SU-DHL-6 (cell line): Measurements from ENCODE around the gene POU5F2.

Experiments
- H2AFZ ChIP-seq: fragments of 200-600 bp; sonication (generic); 2 replicates; pipeline ENCODE4 v1.6.1; 2014; ENCODE audit warnings: low read depth, mild to moderate bottlenecking, moderate library complexity, mixed read lengths, antibody characterized with exemption, low read length; ENCODE audit not compliant: severe bottlenecking
- H3F3A ChIP-seq: fragments of 200-600 bp; shearing (Covaris generic); 2 replicates; pipeline ENCODE4 v1.6.0; 2016; ENCODE audit warnings: antibody characterized with exemption, mild to moderate bottlenecking; ENCODE audit not compliant: insufficient read depth
- H3K27ac ChIP-seq: fragments of 200-600 bp; sonication (generic); 2 replicates; pipeline ENCODE4 v1.5.1; 2016; ENCODE audit warnings: low read depth, mild to moderate bottlenecking, low read length, moderate library complexity, mixed read lengths
- H3K27me3 ChIP-seq: fragments of 200-600 bp; sonication (generic), shearing (Covaris generic); 2 replicates; pipeline ENCODE4 v1.6.0; 2014; ENCODE audit warnings: mild to moderate bottlenecking, low read length
- H3K36me3 ChIP-seq: fragments of 200-600 bp; sonication (generic); 2 replicates; pipeline ENCODE4 v1.6.1; 2014; ENCODE audit warnings: mild to moderate bottlenecking, low read length, mixed read lengths
- H3K4me2 ChIP-seq: fragments of 300-600, 200-600 bp; shearing (Covaris generic), sonication (generic); 2 replicates; pipeline ENCODE4 v1.6.0; 2014; ENCODE audit warnings: low read length, low read depth, mild to moderate bottlenecking; ENCODE audit not compliant: poor library complexity, severe bottlenecking
- H3K4me3 ChIP-seq: fragments of 200-600 bp; sonication (generic); 2 replicates; pipeline ENCODE4 v1.5.1; 2014; ENCODE audit warnings: antibody characterized with exemption, low read length, mild to moderate bottlenecking, mixed read lengths; ENCODE audit not compliant: insufficient read depth, poor library complexity, severe bottlenecking
- H3K79me2 ChIP-seq: fragments of 200-600 bp; sonication (generic); 2 replicates; pipeline ENCODE4 v1.6.1; 2014; ENCODE audit warnings: mild to moderate bottlenecking, low read length, moderate library complexity; ENCODE audit not compliant: insufficient read depth
- H3K9ac ChIP-seq: fragments of 200-600 bp; sonication (generic); 2 replicates; pipeline ENCODE4 v1.7.0; 2014; ENCODE audit warnings: mild to moderate bottlenecking, low read length
- H3K9me2 ChIP-seq: fragments of 200-600 bp; sonication (generic); replicated peaks from 2 replicates; pipeline ENCODE4 v1.6.1; 2014; ENCODE audit warnings: low read length; ENCODE audit not compliant: insufficient read depth
- H3K9me3 ChIP-seq: fragments of 200-600 bp; sonication (generic); 2 replicates; pipeline ENCODE4 v1.6.1; 2014; ENCODE audit warnings: low read length, mixed read lengths; ENCODE audit not compliant: insufficient read depth
- H4K20me1 ChIP-seq: fragments of 200-600 bp; sonication (generic); 2 replicates; pipeline ENCODE4 v1.6.1; 2014; ENCODE audit warnings: low read depth, mild to moderate bottlenecking, antibody characterized with exemption, low read length, moderate library complexity, mixed read lengths
- EZH2phosphoT487 ChIP-seq: fragments of 200-600 bp; sonication (generic), shearing (Covaris generic); conservative IDR thresholded peaks from 2 replicates; pipeline ENCODE4 v1.6.1; 2018; ENCODE audit warnings: mild to moderate bottlenecking, antibody characterized with exemption, low read length, moderate library complexity, mixed read lengths
- TF ChIP-seq, protein P1 (sequence below): fragments of 200-600 bp; sonication (generic); IDR thresholded peaks from one replicate; pipeline ENCODE4 v1.5.1; 2017; ENCODE audit warnings: antibody characterized with exemption, mild to moderate bottlenecking, low read length, moderate library complexity; ENCODE audit not compliant: insufficient read depth, poor library complexity, severe bottlenecking

POU5F2 gene

DNA sequence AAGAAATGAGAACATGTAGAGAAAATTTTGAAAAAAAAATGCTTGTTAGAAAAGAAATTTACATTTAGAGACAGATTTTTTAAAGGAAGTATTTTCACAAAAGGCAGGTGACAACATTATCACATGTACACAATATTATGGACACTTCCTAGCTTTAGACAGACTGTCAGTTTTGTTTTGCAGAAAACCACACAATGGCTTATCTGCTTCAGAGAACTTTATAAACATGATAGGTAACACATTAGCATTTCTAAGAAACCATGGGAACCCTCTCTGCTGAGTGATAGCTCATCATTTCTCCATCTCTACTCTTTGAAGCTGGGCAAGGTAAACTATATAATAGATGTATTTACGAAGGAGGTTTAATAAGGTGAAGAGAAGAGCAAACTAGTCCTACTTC, 25.6 kb downstream of the POU5F2 start:
- H3K4me2 ChIP-seq, result no peak overlapping the region
- no peaks in the 10 kb centered on the region for H3F3A ChIP-seq
- H3K4me3 ChIP-seq, result no peak overlapping the region
- H3K27me3 ChIP-seq, result no peaks in the 10 kb centered on the region
- no peaks in the 10 kb centered on the region for H3K79me2 ChIP-seq
- no peaks in the 10 kb centered on the region for H3K36me3 ChIP-seq
- H3K9me3 ChIP-seq, result no peaks in the 10 kb centered on the region
- H2AFZ ChIP-seq, result no peak overlapping the region
- TF ChIP-seq, protein P1, sequence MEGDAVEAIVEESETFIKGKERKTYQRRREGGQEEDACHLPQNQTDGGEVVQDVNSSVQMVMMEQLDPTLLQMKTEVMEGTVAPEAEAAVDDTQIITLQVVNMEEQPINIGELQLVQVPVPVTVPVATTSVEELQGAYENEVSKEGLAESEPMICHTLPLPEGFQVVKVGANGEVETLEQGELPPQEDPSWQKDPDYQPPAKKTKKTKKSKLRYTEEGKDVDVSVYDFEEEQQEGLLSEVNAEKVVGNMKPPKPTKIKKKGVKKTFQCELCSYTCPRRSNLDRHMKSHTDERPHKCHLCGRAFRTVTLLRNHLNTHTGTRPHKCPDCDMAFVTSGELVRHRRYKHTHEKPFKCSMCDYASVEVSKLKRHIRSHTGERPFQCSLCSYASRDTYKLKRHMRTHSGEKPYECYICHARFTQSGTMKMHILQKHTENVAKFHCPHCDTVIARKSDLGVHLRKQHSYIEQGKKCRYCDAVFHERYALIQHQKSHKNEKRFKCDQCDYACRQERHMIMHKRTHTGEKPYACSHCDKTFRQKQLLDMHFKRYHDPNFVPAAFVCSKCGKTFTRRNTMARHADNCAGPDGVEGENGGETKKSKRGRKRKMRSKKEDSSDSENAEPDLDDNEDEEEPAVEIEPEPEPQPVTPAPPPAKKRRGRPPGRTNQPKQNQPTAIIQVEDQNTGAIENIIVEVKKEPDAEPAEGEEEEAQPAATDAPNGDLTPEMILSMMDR, result no peak
- TF ChIP-seq EZH2phosphoT487, result no peak
- no peaks in the 10 kb centered on the region for H3K9me2 ChIP-seq
- no peaks in the 10 kb centered on the region for H4K20me1 ChIP-seq
- H3K9ac ChIP-seq, result no peak overlapping the region
- no peak overlapping the region for H3K27ac ChIP-seq

DNA sequence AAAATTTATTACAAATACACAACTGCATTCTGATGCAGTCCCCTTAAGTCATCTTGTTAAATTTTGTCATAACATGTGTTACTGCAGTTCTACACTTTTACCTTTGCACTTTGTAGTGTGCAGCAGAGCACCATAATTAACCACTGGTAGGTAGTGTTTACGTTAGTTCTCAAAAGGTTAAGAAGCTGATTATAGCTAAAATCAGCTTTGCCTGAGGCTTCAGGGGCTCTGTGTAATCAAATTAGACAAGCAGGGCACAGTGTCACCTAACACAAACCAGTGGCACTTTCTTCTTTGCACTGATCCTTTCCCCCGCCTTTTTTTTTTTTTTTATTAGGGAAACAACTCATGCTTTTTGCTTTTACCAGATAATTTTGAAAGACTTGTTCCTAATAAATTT, 26.1 kb downstream of the POU5F2 start:
- Histone ChIP-seq H3F3A (no peaks in the 10 kb centered on the region), H3K27me3 (no peaks in the 10 kb centered on the region), H3K9me3 (no peaks in the 10 kb centered on the region), H2AFZ (no peak overlapping the region), H3K9ac (no peak overlapping the region), H3K27ac (no peak overlapping the region), H4K20me1 (no peaks in the 10 kb centered on the region), H3K9me2 (no peaks in the 10 kb centered on the region), H3K4me3 (no peak overlapping the region), H3K79me2 (no peaks in the 10 kb centered on the region), H3K36me3 (no peaks in the 10 kb centered on the region), H3K4me2 (no peak overlapping the region)
- TF ChIP-seq, protein P1, result no peak
- TF ChIP-seq EZH2phosphoT487, result no peak

DNA sequence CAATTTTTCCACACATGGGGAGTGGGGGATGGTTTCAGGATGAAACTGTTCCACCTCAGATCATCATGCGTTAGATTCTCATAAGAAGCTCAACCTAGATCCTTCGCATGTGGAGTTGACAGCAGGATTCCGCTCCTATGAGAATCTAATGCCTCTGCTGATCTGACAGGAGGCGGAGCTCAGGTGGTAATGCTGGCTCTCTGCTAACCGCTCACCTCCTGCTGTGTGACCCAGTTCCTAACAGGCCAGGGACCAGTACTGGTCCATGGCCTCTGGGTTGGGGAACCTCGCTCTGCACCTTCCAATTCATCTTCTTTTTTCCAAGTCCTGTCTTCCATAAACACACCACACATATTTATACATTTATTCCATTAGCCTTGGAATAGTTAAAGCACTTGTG, 33.0 kb downstream of the POU5F2 start:
- no peak overlapping the region for H3K4me2 ChIP-seq

More for the DNA sequence above, 33.0 kb downstream of the POU5F2 start:
- H3K4me3 ChIP-seq, result no peak overlapping the region
- no peaks in the 10 kb centered on the region for H3K27me3 ChIP-seq
- no peak overlapping the region for H3K27ac ChIP-seq
- no peak overlapping the region for H3K9ac ChIP-seq
- H3K9me3 ChIP-seq, result no peaks in the 10 kb centered on the region
- no peaks in the 10 kb centered on the region for H4K20me1 ChIP-seq
- H3K9me2 ChIP-seq, result no peaks in the 10 kb centered on the region
- no peaks in the 10 kb centered on the region for H3K36me3 ChIP-seq
- no peak overlapping the region for H2AFZ ChIP-seq
- H3F3A ChIP-seq, result no peaks in the 10 kb centered on the region
- no peaks in the 10 kb centered on the region for H3K79me2 ChIP-seq
- no peak for TF ChIP-seq EZH2phosphoT487
- TF ChIP-seq, protein P1, result no peak
